Sigmoid colon (tissue), 4 donors: ENCODE results near the gene PPP1R3F.

Experiments
- CTCF ChIP-seq, 4 experiments: fragments of 450-650 bp in 3 of 4; fragments of 200-600 bp in 1 of 4; IDR thresholded peaks; one replicate each; pipeline ENCODE4 v1.5.1; 2016 to 2019; ENCODE audit warnings: antibody characterized with exemption in 4 of 4, mild to moderate bottlenecking in 3 of 4, moderate library complexity in 2 of 4
- EP300 ChIP-seq, 4 donors: sonication (generic); formaldehyde crosslinking; IDR thresholded peaks; one replicate each; pipeline ENCODE4 v1.6.1; 2017; ENCODE audit warnings: antibody characterized with exemption in 4 of 4
- POLR2A ChIP-seq, 2 donors: fragments of 450-650 bp; IDR thresholded peaks; one replicate each; pipeline ENCODE4 v1.6.1; 2016; ENCODE audit warnings: antibody characterized with exemption in 2 of 2, mild to moderate bottlenecking in 2 of 2, moderate library complexity in 2 of 2
- POLR2AphosphoS5 ChIP-seq, 4 donors: sonication (generic); formaldehyde crosslinking; IDR thresholded peaks; one replicate each; pipeline ENCODE4 v1.6.1; 2017; ENCODE audit warnings: antibody characterized with exemption in 4 of 4

- TF ChIP-seq CTCF (IDR thresholded peaks at IDR 0.05), result no peak
- no peak for TF ChIP-seq POLR2A (IDR thresholded peaks at IDR 0.05)
- TF ChIP-seq POLR2AphosphoS5 (IDR thresholded peaks at IDR 0.05), result no peak
- no peak for TF ChIP-seq EP300 (IDR thresholded peaks at IDR 0.05)
These were observed 30.9 kb upstream of the PPP1R3F start for GRCh38 chrX:49238735-49239134.
